ENCODE measurements around the gene TRIO.
A peak's percentile ranks its signal among the peaks of the same experiment; 100 is the strongest.

Gene TRIO

GRCh38 chr5:14276380-14276779 lies 133.2 kb downstream of the TRIO start:
- H3K27ac ChIP-seq (ENCODE audit: low read length), result no peak overlapping the region
- no peaks in the 10 kb centered on the region for H3K9me2 ChIP-seq (replicated peaks; ENCODE audit: insufficient read depth, low read length)
- H3K79me2 ChIP-seq (ENCODE audit: low read length), result no peaks in the 10 kb centered on the region
- no peak overlapping the region for H3K4me2 ChIP-seq (ENCODE audit: low read depth, low read length)
- H3K36me3 ChIP-seq (replicated peaks; ENCODE audit: insufficient read depth, low read length), result no peaks in the 10 kb centered on the region
- H3K27me3 ChIP-seq (replicated peaks; ENCODE audit: insufficient read depth, low read length), result no peaks in the 10 kb centered on the region
- no peaks in the 10 kb centered on the region for H3K9me3 ChIP-seq (replicated peaks; ENCODE audit: insufficient read depth, low read length)
- H3K4me1 ChIP-seq (ENCODE audit: low read length), result no peaks in the 10 kb centered on the region
- no peak for TF ChIP-seq EZH2phosphoT487 (IDR thresholded peaks at IDR 0.05; ENCODE audit: low read length)
- TF ChIP-seq EZH2 (optimal IDR thresholded peaks at IDR 0.05; ENCODE audit: low read depth, low read length), result no peak
- TF ChIP-seq, protein P1, sequence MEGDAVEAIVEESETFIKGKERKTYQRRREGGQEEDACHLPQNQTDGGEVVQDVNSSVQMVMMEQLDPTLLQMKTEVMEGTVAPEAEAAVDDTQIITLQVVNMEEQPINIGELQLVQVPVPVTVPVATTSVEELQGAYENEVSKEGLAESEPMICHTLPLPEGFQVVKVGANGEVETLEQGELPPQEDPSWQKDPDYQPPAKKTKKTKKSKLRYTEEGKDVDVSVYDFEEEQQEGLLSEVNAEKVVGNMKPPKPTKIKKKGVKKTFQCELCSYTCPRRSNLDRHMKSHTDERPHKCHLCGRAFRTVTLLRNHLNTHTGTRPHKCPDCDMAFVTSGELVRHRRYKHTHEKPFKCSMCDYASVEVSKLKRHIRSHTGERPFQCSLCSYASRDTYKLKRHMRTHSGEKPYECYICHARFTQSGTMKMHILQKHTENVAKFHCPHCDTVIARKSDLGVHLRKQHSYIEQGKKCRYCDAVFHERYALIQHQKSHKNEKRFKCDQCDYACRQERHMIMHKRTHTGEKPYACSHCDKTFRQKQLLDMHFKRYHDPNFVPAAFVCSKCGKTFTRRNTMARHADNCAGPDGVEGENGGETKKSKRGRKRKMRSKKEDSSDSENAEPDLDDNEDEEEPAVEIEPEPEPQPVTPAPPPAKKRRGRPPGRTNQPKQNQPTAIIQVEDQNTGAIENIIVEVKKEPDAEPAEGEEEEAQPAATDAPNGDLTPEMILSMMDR (IDR thresholded peaks at IDR 0.05; ENCODE audit: low read length), result no peak
- H3K9ac ChIP-seq (ENCODE audit: low read length), result no peak overlapping the region
- no peak overlapping the region for H3K4me3 ChIP-seq (ENCODE audit: low read length)
- DNase-seq, result no peak
- no peak overlapping the region for H2AFZ ChIP-seq (ENCODE audit: low read length)
- H4K20me1 ChIP-seq (ENCODE audit: insufficient read depth, low read length), result no peaks in the 10 kb centered on the region
- no peaks in the 10 kb centered on the region; the same call in 1 of the 2 replicates for H3F3A ChIP-seq (ENCODE audit: insufficient read depth, low read length)

DNA sequence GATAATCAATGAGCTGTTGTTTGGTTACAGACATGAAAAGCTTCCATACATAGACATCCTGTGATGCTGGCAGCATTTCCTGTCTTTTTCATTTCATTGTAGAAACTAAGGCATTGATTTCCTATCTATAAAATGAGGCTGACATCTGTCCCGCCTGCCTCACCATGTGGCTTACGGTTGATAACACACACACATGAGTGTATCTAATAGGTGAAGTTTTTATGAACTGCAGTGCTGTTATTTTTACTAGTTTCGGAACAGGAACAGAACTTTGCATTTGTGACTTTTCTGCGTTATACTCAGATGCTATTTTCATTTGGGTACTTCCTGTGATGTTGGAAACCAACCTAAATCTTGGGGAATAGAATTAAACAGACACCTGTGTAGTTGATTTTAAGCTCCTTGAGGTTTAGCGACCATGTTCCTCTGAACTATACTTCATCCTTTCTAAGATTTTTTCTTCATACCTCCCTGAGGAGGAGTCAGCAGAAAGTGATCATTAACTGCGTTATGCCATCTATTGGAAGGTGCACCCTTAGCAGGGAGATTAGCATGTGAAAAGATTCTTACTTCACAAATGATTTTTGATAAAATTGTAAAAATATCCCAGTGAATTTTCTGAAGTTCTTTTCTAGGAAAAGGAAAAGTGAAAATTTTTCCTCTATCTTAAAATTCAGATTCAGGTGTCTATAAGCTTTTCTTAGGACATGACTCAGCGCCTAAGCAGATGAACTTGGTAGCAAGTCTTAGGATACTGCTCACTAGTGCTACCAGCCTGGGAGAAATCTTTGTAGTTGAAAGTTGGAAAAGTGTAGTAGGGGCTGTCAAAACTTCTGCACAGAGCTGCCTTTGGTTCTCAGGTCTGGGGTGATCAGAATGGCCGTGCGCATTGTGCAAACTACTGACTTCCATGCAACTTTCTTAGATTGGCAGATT lies 134.5 kb downstream of the TRIO start:
- H3K9me3 ChIP-seq (replicated peaks; ENCODE audit: insufficient read depth, low read length), result no peaks in the 10 kb centered on the region
- no peaks in the 10 kb centered on the region for H3K9me2 ChIP-seq (replicated peaks; ENCODE audit: insufficient read depth, low read length)
- H3K79me2 ChIP-seq (ENCODE audit: low read length), result no peaks in the 10 kb centered on the region
- no peak overlapping the region for H3K9ac ChIP-seq (ENCODE audit: low read length)
- no peaks in the 10 kb centered on the region for H3K36me3 ChIP-seq (replicated peaks; ENCODE audit: insufficient read depth, low read length)
- H3K4me2 ChIP-seq (ENCODE audit: low read depth, low read length), result peak overlapping the region; percentile 9; the same call in 1 of the 2 replicates
- no peaks in the 10 kb centered on the region for H4K20me1 ChIP-seq (ENCODE audit: insufficient read depth, low read length)
- no peak overlapping the region; the same call in 1 of the 2 replicates for H3K27ac ChIP-seq (ENCODE audit: low read length)
- TF ChIP-seq EZH2phosphoT487 (IDR thresholded peaks at IDR 0.05; ENCODE audit: low read length) (no peak), EZH2 (optimal IDR thresholded peaks at IDR 0.05; ENCODE audit: low read depth, low read length) (no peak)
- TF ChIP-seq, protein P1 (IDR thresholded peaks at IDR 0.05; ENCODE audit: low read length), result no peak
- H3F3A ChIP-seq (ENCODE audit: insufficient read depth, low read length), result no peaks in the 10 kb centered on the region; the same call in 1 of the 2 replicates
- DNase-seq, result no peak
- H3K4me3 ChIP-seq (ENCODE audit: low read length), result no peak overlapping the region; the same call in 1 of the 2 replicates
- no peak overlapping the region for H2AFZ ChIP-seq (ENCODE audit: low read length)
- no peaks in the 10 kb centered on the region for H3K4me1 ChIP-seq (ENCODE audit: low read length)
- H3K27me3 ChIP-seq (replicated peaks; ENCODE audit: insufficient read depth, low read length), result no peaks in the 10 kb centered on the region

- Histone ChIP-seq H3K9me3 (replicated peaks; ENCODE audit: insufficient read depth, low read length) (no peaks in the 10 kb centered on the region), H3K4me2 (ENCODE audit: low read depth, low read length) (no peak overlapping the region), H3F3A (ENCODE audit: insufficient read depth, low read length) (no peaks in the 10 kb centered on the region; the same call in 1 of the 2 replicates), H3K9me2 (replicated peaks; ENCODE audit: insufficient read depth, low read length) (no peaks in the 10 kb centered on the region), H3K9ac (ENCODE audit: low read length) (no peak overlapping the region), H4K20me1 (ENCODE audit: insufficient read depth, low read length) (no peaks in the 10 kb centered on the region), H2AFZ (ENCODE audit: low read length) (no peak overlapping the region), H3K27me3 (replicated peaks; ENCODE audit: insufficient read depth, low read length) (no peaks in the 10 kb centered on the region), H3K4me3 (ENCODE audit: low read length) (no peak overlapping the region), H3K79me2 (ENCODE audit: low read length) (0 out of 2 replicates have a peak, but pooled peaks cover 3% of the 10 kb centered on the region), H3K36me3 (replicated peaks; ENCODE audit: insufficient read depth, low read length) (no peaks in the 10 kb centered on the region), H3K4me1 (ENCODE audit: low read length) (no peaks in the 10 kb centered on the region), H3K27ac (ENCODE audit: low read length) (no peak overlapping the region)
- TF ChIP-seq EZH2 (optimal IDR thresholded peaks at IDR 0.05; ENCODE audit: low read depth, low read length), result no peak
- TF ChIP-seq EZH2phosphoT487 (IDR thresholded peaks at IDR 0.05; ENCODE audit: low read length), result no peak
- TF ChIP-seq, protein P1 (IDR thresholded peaks at IDR 0.05; ENCODE audit: low read length), result no peak
- DNase-seq, result no peak
Measured at GRCh38 chr5:14280294-14280854, 137.2 kb downstream of the TRIO start.
